Gastrocnemius medialis (tissue), 4 donors: ENCODE measurements around the gene CHCHD5.

ENCODE experiments used
- CTCF ChIP-seq, 5 experiments: fragments of 450-650 bp in 3 of 5; fragments of 200-600 bp in 2 of 5; sonication (generic) in 2 of 5; IDR thresholded peaks in 4 of 5; conservative IDR thresholded peaks in 1 of 5; 1 replicate in 4 of 5; 2 replicates in 1 of 5; pipeline ENCODE4 v1.5.1; 2016 to 2019; ENCODE audit warnings: antibody characterized with exemption in 5 of 5, mild to moderate bottlenecking in 3 of 5, moderate library complexity in 3 of 5
- POLR2A ChIP-seq, 2 donors: fragments of 450-650 bp; IDR thresholded peaks; one replicate each; pipeline ENCODE4 v1.6.1; 2017; ENCODE audit warnings: antibody characterized with exemption in 2 of 2, mild to moderate bottlenecking in 2 of 2, moderate library complexity in 2 of 2

- TF ChIP-seq CTCF (IDR thresholded peaks at IDR 0.05 in 4 of 5, conservative IDR thresholded peaks at IDR 0.05 in 1 of 5) (no peak), POLR2A (IDR thresholded peaks at IDR 0.05) (no peak)
Observed at GRCh38 chr2:112585400-112585799, 991 bp downstream of the CHCHD5 start.
